ENCODE data around the gene ADAM15.
A peak's percentile ranks its signal among the peaks of the same experiment; 100 is the strongest.

ADAM15 gene

DNA sequence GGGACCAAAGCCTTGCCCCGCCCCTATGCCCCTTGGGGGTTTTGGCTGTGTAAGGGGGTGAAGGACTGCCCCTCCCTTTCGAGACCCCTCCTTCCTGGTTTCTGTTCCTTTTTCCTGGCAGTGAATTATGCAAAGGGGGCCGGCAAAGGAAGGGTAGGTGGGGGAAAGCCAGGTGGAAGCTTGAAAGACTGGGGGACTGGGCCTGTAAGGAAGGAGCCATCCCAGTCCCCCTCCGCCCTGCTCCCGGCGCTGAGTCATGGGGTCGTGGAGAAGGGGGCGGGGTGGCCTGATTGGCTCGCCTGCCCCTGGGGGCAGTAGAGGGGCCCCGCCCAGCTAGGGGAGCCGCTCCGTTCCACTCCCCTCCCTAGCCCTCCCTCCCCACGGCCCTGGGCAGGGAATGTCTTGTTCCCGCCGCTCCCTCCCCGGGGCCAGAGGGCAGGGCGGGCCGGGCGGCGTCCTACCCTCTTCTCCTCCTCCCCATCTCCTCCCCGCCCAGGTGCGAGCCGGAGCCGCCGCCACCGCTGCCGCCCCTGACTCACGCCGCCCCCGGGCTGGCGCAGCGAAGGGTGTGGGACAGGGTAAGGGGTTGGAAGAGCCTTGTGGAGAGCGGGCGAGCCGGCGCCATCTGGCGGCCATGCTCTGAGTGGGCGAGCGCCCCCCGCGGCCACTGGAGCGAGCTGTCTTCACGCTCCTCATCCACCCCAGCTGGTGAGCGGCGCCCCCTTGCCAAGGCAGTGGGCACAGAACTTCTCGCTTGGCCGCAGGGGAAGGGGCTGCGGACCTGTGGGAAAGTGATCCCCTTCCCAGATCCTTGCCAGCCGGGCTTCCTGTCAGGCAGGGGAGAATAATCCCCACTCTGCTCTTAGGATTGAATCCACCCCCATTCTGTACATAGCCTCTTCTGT lies 33.8 kb upstream of the ADAM15 start:
- TF ChIP-seq, protein P1, sequence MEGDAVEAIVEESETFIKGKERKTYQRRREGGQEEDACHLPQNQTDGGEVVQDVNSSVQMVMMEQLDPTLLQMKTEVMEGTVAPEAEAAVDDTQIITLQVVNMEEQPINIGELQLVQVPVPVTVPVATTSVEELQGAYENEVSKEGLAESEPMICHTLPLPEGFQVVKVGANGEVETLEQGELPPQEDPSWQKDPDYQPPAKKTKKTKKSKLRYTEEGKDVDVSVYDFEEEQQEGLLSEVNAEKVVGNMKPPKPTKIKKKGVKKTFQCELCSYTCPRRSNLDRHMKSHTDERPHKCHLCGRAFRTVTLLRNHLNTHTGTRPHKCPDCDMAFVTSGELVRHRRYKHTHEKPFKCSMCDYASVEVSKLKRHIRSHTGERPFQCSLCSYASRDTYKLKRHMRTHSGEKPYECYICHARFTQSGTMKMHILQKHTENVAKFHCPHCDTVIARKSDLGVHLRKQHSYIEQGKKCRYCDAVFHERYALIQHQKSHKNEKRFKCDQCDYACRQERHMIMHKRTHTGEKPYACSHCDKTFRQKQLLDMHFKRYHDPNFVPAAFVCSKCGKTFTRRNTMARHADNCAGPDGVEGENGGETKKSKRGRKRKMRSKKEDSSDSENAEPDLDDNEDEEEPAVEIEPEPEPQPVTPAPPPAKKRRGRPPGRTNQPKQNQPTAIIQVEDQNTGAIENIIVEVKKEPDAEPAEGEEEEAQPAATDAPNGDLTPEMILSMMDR (IDR thresholded peaks at IDR 0.05; ENCODE audit: low read depth, low read length), result peak; percentile 100
- in situ Hi-C loops (cut with HindIII; ENCODE audit: low sequenced_read_pairs), result no loop called here
- DNase-seq (ENCODE audit: low read depth, low spot score), result peak; percentile 90
- H3K4me3 ChIP-seq (ENCODE audit: low read depth, low read length), result peak overlapping the region; percentile 23

DNA sequence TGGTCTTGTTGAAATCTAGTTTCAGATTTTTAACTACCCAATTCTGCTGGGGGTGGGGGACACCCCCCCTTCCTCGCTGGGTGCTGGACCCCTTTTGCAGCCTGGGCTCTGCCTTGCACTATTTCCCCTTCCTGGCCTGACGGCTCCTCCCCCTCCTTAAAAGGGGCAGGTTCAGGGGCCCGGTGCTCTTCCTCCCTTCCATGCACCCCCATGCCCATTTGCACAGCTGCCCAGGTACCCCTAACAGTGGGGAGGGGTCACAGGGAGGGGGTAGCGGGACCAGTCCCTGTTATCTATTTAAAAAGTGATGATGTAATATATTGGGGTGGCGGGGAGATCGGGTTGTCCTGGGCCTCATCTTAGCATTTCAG lies 33.2 kb upstream of the ADAM15 start:
- DNase-seq (ENCODE audit: low read depth, low spot score), result no peak
- TF ChIP-seq, protein P1 (IDR thresholded peaks at IDR 0.05; ENCODE audit: low read depth, low read length), result no peak
- peak overlapping the region; percentile 23 for H3K4me3 ChIP-seq (ENCODE audit: low read depth, low read length)
- in situ Hi-C loops (cut with HindIII; ENCODE audit: low sequenced_read_pairs), result no loop called here

DNA sequence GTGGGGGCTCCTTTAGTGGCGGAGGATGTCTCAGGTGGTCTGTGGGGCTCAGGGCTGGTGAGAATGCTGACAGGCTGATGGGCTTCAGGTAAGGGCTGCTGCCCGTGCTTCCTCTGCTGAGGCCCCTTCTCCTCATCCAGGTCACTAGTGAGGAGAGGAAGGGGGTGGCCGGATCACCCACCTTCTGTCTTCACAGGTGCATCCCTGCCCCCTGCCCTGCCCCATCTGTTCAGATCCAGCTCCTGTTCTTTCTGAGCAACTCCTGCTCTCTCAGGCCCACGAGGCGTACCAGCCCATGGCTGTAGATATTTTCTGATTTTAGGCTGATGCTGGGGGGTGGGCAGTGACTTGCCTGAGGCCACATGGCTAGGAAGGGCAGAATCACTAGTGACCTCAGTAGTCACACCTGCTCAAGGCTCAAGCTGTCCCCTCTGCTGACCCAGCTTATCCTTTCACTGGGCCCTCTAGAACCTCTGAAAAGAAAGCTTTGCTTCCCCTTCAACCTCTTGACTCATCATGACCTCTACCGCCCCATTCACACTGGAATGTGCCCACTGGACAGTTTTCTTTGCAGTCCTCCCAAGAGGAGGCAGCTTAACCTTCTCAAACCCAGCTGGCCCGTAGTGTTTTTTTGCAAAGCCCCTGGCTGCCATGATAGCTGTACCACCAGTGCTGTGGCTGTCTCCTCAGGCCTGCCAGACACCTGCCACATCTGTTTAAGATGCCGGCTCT lies 32.3 kb upstream of the ADAM15 start:
- TF ChIP-seq, protein P1 (IDR thresholded peaks at IDR 0.05; ENCODE audit: low read depth, low read length), result no peak
- no peak for DNase-seq (ENCODE audit: low read depth, low spot score)
- in situ Hi-C loops (cut with HindIII; ENCODE audit: low sequenced_read_pairs), result no loop called here
- no peak overlapping the region for H3K4me3 ChIP-seq (ENCODE audit: low read depth, low read length)

DNA sequence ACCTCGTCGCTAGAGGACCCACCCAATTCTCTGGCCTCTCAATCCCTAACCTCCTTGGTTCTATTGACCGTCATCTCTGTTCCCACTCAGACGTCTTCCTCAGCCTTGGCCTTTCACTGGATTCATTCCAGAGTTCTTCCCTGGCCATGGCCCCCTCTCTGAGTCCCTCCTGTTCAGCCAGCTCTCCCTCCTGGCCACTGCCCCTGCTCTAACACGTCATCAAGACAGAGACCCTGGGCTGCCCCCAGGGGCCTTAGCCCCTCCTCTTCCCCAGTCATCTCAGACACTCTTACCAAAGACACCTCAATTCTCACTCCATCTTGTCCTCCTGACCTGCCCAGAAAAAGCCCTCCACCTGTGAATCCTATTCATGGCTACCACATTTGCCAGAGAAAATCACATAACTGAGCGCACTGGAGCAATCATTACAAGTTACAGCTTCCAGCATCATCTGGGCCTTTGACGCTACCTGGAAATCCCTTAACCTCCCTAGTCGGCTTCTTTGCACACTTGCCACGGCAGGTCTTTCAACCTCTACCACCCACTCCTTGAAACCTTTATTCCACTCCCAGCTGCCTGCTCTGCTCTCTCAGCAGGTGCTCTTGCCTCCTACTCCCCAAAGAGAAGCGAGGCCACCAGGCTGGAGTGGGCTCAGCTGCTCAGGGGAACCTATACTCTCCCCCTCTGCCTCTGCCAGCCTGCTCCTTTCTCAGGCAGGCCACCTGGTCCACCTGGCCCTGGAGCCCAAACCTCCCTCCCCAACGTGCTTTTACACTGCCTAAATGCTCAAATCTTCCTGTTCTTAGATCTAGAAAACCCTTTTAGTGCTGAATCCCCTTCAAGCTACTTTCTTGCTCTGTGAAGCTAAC lies 31.5 kb upstream of the ADAM15 start:
- DNase-seq (ENCODE audit: low read depth, low spot score), result no peak
- TF ChIP-seq, protein P1 (IDR thresholded peaks at IDR 0.05; ENCODE audit: low read depth, low read length), result no peak
- in situ Hi-C loops (cut with HindIII; ENCODE audit: low sequenced_read_pairs), result no loop called here
- no peak overlapping the region for H3K4me3 ChIP-seq (ENCODE audit: low read depth, low read length)

DNA sequence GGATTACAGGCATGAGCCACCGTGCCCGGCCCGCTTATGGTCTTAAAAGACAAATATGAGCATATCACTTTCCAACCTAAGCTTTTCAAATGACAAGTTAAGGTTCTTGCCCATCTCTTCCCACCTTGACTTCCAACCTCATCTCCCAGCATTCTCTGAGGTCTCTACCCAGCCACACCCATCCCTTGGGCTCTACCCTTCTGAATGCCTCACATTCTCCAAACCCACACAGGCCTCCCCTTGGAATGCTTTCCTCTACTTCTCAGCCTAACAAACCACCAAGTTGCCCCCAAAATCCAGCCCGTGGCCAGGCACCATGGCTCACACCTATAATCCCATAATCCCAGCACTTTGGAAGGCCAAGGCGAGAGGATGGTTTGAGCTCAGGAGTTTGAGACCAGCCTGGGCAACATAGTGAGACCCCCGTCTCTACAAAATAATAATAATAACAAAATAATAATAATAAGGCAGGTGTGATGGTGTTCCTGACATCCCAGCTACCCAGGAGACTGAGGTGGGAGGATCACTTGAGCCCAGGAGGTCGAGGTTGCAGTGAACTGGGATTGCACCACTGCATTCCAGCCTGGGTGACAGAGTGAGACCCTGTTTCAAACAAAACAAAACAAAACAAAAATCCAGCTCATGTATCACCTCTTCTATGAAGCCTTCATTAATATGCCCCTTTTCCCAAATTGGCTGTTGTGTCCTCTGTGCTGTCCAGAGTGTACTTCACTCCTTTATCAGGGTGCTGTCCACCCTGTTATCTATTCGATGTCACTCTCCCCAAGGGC lies 28.8 kb upstream of the ADAM15 start:
- in situ Hi-C loops (cut with HindIII; ENCODE audit: low sequenced_read_pairs), result no loop called here

More for the DNA sequence above, 28.8 kb upstream of the ADAM15 start:
- H3K4me3 ChIP-seq (ENCODE audit: low read depth, low read length), result no peak overlapping the region
- TF ChIP-seq, protein P1 (IDR thresholded peaks at IDR 0.05; ENCODE audit: low read depth, low read length), result no peak
- DNase-seq (ENCODE audit: low read depth, low spot score), result no peak
